HG02852 (cell line): ENCODE measurements around the gene ANKRD52.
A peak's percentile ranks its signal among the peaks of the same experiment; 100 is the strongest.
"Not testable (repeated sequence)": the region's sequence is repeated elsewhere in the genome, so short reads cannot be mapped to it uniquely, and the experiment has no call there.

ENCODE experiments used
- ATAC-seq: cut with Tn5 transposase; IDR thresholded peaks from one replicate; pipeline ENCODE4 v1.9.1; 2021; ENCODE audit warnings: mild to moderate bottlenecking, moderate library complexity; ENCODE audit not compliant: unreplicated experiment

ANKRD52 gene

GRCh38 chr12:56258068-56258819 lies at the start of gene ANKRD52:
TSS of gene ANKRD52 (minus strand) at chr12:56258384. CDS start at chr12:56258269, 115 bp downstream.
- ATAC-seq: peak; percentile 91

- no peak for ATAC-seq
These were observed 49.2 kb upstream of the ANKRD52 start for GRCh38 chr12:56307221-56307965.

- ATAC-seq: no peak
These were observed 46.8 kb upstream of the ANKRD52 start for GRCh38 chr12:56304872-56305590.

- no peak for ATAC-seq
These were observed 46.1 kb upstream of the ANKRD52 start for GRCh38 chr12:56304276-56304675.

- no peak for ATAC-seq
These were observed 42.7 kb upstream of the ANKRD52 start for GRCh38 chr12:56300644-56301464.

- ATAC-seq: peak; percentile 94
These were observed 41.9 kb upstream of the ANKRD52 start, which contains the start of gene CS for GRCh38 chr12:56299853-56300643. TSS of gene CS (minus strand) at chr12:56300330. CDS start at chr12:56300201, 129 bp downstream.

- no peak for ATAC-seq
These were observed 41.2 kb upstream of the ANKRD52 start for GRCh38 chr12:56299308-56299852.

- ATAC-seq: no peak
These were observed 40.6 kb upstream of the ANKRD52 start for GRCh38 chr12:56298828-56299227.

GRCh38 chr12:56297400-56297799 lies 39.2 kb upstream of the ANKRD52 start:
- no peak for ATAC-seq

- ATAC-seq: no peak
These were observed 38.1 kb upstream of the ANKRD52 start for GRCh38 chr12:56296295-56296694.

GRCh38 chr12:56293795-56294194 lies 35.6 kb upstream of the ANKRD52 start:
- ATAC-seq: no peak

GRCh38 chr12:56288705-56289387 lies 30.7 kb upstream of the ANKRD52 start:
- no peak for ATAC-seq

- no peak for ATAC-seq
These were observed 28.1 kb upstream of the ANKRD52 start for GRCh38 chr12:56286044-56286830.

GRCh38 chr12:56284263-56284662 lies 26.1 kb upstream of the ANKRD52 start:
- not testable (repeated sequence) for ATAC-seq

GRCh38 chr12:56282579-56282978 lies 24.4 kb upstream of the ANKRD52 start:
- no peak for ATAC-seq

- no peak for ATAC-seq
These were observed 23.8 kb upstream of the ANKRD52 start for GRCh38 chr12:56282030-56282429.

- ATAC-seq: no peak
These were observed 22.7 kb upstream of the ANKRD52 start for GRCh38 chr12:56280849-56281248.

- no peak for ATAC-seq
These were observed 20.7 kb upstream of the ANKRD52 start for GRCh38 chr12:56278905-56279304.
